ENCODE data around the gene PRSS48.
"Not testable (repeated sequence)": the region's sequence is repeated elsewhere in the genome, so short reads cannot be mapped to it uniquely, and the experiment has no call there.

PRSS48 gene

DNA sequence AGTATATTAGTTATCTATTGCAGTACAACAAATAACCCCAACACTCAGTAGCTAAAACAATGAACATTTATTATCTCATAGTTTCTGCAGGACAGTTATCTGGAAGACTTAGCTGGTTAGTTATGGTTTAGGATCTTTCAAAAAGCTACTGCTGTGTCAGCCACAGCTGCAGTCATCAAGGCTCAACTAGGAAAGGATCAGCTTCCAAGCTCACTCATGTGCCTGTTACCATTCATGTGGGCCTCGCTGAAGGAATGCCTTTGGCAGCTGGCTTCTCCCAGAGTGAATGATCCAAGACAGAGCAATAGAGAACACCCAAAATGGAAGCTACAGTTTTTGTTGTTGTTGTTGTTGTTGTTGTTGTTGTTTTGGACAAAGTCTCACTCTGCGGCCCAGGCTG is 13.5 kb upstream of the PRSS48 start:
- DNase-seq (ENCODE audit: low spot score) = no peak

DNA sequence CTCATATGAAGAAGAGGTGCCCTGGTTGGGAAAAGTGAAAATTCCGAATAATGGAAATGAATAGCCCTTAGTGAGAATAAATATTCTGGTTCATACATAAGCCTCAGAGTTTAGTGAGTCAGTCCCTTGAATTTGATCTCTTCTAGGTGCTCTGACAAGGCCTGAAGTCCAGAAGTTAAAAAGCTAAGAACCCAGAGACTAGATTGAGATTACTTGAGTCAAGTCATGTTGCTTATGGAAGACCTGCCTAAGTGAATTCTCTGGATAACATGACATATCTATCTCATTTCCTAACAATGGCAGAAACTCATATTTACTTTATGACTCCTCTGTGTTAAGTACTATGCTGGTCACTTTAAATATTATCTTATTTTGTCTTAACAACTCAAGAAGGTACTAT is 10.5 kb upstream of the PRSS48 start:
- DNase-seq (ENCODE audit: low spot score) = no peak

- no peak for DNase-seq (ENCODE audit: low spot score)
These were observed 9.9 kb upstream of the PRSS48 start for GRCh38 chr4:151267104-151267503.

DNA sequence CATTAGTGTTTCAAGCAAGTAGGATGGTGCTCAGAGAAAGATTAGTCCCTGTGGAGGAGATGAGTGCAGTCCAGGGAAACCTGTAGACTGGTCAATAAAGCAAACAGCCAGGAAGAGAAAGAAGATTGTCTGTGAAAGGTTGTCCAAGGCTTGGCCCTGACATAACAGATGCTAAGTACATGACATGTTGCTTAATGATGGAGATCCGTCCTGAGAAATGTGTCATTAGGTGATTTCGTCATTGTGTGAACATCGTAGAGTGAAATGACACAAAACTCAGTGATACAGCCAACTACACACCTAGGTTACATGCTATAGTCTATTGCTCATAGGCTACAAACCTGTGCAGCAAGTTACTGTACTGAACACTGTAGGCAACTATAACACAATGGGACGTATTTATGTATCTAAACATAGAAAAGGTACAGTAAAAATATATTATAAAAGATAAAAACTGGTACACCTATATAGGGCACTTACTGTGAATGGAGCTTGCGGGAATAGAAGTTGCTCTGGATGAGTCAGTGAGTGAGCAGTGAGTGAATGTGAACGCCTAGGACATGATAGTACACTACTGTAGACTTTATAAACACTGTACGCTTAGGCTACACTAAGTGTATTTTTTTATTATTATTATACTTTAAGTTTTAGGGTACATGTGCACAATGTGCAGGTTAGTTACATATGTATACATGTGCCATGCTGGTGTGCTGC is 9.0 kb upstream of the PRSS48 start:
- DNase-seq (ENCODE audit: low spot score) = no peak

DNA sequence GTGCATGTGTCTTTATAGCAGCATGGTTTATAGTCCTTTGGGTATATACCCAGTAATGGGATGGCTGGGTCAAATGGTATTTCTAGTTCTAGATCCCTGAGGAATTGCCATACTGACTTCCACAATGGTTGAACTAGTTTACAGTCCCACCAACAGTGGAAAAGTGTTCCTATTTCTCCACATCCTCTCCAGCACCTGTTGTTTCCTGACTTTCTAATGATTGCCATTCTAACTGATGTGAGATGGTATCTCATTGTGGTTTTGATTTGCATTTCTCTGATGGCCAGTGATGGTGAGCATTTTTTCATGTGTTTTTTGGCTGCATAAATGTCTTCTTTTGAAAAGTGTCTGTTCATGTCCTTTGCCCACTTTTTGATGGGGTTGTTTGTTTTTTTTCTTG is 8.1 kb upstream of the PRSS48 start:
- not testable (repeated sequence) for DNase-seq (ENCODE audit: low spot score)

GRCh38 chr4:151284534-151285245 is 7.7 kb downstream of the PRSS48 start:
- no peak for DNase-seq (ENCODE audit: low spot score)

DNA sequence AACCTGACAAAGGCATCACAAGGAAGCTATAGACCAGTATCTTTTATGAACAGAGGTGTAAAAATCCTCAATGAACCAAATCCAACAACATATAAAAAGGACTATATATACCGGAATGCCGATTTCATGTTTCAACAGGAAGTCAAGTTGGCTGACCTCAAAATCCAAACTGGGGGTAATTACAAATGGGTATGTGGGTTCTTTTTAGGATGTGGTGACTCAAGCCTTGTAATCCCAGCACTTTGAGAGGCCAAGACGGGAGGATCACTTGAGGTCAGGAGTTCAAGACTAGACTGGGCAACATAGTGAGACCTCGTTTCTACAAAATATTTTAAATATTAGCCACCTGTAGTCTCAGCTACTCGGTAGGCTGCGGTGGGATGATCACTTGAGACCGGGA is 10.4 kb downstream of the PRSS48 start:
- no peak for DNase-seq (ENCODE audit: low spot score)

GRCh38 chr4:151291485-151291884 is 14.5 kb downstream of the PRSS48 start:
- no peak for DNase-seq (ENCODE audit: low spot score)

DNA sequence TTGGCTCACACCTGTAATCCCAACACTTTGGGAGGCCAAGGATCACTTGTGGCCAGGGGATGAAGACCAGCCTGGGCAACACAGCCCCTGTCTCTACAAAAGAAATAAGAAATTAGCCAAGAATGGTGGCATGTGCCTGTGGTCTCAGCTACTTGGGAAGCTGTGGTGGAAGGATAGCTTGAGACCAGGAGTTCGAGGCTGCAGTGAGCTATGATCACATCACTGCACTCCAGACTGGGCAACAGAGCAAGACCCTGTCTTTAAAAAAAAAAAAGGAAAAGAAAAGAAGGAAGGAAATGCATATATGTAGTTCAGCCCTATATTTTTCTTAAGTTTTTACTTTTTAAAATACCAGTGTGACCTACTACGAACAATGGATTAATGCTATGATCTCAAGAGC is 15.1 kb downstream of the PRSS48 start:
- no peak for DNase-seq (ENCODE audit: low spot score)

DNA sequence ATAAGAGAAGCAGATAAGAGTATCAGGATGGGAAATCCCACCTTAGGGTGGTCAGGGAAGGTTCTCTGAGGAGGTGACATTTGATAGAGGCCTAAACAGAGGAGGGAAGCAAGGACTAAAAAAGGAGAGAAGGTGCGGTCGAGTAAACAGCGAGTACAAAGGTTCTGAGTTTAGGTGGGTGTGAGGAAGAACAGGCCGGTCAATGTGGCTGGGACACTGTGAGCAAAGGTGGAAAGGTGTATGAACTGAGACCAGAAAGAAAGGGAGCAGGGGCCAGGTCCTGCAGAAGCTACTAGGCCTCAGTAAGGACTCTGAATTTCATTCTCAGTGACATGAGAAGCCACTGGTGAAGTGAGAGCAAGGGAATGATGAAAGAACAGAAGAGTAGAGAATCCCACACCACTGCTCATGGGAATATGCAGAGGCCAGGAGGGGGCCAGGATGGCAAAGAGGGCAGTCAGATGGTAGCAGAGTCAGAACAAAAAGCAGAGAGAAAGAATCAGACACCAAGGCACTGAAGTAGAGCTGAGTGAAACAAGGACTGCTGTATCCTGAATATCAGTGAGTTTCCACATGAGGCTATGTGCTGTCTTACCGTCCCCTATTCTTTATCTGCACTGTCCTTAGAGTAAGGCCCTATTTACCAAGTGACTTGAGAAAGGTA is 18.0 kb downstream of the PRSS48 start:
- DNase-seq (ENCODE audit: low spot score) = no peak

DNA sequence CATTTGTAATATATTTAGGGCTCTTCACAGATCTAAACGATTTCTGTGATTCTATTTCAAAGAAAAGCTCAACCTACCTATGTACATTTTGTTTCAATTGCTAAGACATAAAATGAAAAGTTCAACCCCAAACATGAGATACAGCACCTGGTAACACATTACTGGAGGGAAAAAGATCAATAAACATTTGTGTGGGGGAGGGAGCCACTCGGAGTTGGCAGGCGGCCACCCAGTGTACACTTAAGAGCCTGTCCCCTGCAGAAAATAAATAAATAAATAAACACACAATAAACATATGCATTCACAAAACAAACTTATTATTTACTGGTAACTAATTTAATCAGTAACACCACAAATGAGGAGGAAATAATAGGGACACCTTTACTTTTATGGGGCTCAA is 19.3 kb downstream of the PRSS48 start:
- no peak for DNase-seq (ENCODE audit: low spot score)

GRCh38 chr4:151297170-151297569 is 20.2 kb downstream of the PRSS48 start:
- DNase-seq (ENCODE audit: low spot score) = no peak

- no peak for DNase-seq (ENCODE audit: low spot score)
These were observed 25.5 kb downstream of the PRSS48 start for GRCh38 chr4:151302432-151302831.

DNA sequence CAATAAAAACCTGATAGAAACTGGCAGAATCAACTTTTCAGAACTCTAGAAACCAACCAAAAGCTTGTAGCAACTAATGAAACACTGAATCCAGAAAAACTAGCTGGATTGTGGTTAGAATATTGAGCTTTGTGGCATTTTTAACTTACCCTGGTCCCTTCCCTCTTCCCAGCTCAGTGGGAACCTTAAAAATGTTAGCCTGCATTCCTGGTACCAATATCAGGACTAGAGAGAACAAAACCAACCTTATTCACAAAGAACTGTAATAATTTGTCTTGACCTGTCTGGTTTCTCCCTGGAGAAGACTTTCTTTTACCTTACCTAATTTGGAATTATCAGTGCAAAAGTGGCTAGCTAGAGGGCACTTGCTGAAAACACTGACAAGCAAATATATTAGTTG is 27.3 kb downstream of the PRSS48 start:
- no peak for DNase-seq (ENCODE audit: low spot score)

- no peak for DNase-seq (ENCODE audit: low spot score)
These were observed 27.8 kb downstream of the PRSS48 start for GRCh38 chr4:151304755-151305154.

DNA sequence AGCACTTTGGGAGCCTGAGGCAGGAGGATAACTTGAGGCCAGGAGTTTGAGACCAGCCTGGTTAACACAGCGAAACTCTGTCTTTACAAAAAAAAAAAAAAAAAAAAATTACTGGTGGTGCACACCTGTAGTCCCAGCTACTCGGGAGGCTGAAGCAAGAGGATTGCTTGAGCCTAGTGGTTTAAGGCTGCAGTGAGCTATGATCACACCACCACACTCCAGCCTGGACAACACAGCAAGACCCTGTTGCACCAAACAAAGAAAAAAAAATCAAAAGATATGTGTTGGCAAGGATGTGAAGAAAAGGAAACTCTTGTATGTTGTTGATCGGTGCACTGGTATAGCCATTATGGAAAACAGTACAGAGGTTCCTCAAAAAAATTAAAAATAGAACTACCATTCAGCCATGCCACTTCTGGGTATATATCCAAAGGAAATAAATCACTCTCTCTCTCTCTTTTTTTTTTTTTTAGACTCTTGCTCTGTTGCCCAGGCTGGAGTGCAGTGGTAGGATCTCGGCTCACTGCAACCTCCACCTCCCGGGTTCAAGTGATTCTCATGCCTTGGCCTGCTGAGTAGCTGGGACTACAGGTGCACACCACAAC is 33.3 kb downstream of the PRSS48 start:
- DNase-seq (ENCODE audit: low spot score) = no peak

DNA sequence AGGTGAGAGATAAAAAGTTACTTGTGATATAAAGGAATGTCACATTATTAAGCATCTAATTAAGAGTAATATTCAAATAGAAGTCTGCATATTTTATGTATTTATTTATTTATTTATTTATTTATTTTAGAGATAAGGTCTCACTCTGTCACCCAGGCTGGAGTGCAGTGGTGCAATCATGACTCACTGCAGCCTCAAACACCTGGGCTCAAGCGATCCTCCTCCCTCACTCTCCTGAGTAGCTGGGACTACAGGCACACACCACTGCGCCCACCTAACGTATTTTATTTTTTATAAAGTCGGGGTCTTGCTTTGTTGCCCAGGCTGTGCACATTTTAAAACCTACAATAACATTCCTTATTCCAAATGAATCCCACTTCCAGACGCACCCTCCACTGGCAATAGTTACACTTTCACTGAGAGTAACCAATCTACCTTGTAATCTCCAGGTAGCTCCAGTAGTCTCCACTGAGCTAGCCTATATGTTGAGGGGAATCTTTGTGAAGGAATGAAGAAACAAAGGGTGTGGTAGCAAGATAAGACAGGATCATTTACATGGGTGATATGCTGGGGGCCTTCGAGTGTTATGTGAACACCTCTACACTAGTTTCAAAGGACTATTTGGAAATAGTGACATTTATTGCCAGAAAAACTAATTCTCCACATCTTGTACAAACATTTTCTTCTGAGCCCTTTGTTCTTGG is 36.5 kb downstream of the PRSS48 start:
- no peak for DNase-seq (ENCODE audit: low spot score)

DNA sequence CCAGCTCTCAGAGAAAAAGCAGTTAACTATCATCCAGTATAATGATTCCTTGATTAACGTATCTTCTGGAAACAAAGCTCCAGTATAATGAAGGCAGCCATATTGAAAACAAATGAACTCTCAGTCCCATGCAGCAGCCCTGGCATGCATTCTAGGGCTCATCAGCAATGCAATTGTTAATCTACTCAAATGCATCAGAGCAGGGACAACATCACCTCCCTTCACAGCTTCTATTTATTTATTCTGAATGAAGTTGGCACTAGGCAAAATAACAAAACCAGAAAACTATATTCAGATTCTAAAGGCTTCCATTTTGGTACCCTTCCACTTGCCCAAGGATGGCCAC is 37.0 kb downstream of the PRSS48 start:
- no peak for DNase-seq (ENCODE audit: low spot score)

DNA sequence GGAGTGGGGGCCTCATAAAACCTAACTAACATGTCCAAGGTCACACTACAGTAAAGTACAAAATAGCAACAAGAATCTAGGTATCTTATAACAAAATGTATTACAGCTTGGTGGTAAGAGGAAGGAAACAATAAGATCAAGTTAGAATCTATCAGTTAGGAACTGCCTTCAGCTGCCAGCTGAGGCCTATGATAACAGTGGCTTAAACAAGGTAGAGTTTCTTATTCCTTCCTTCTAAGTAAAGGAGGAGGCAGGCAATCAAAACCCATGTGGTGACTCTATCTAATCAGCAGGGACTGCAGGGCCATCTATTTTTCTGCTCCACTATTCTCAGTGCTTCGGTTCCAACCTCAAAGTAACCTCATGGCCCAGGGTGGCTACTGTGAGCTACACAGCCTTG is 37.5 kb downstream of the PRSS48 start:
- no peak for DNase-seq (ENCODE audit: low spot score)

GRCh38 chr4:151315212-151315886 is 38.4 kb downstream of the PRSS48 start:
- DNase-seq (ENCODE audit: low spot score) = no peak

- DNase-seq (ENCODE audit: low spot score) = no peak
These were observed 39.7 kb downstream of the PRSS48 start for GRCh38 chr4:151316645-151317044.

All from CD4-positive, alpha-beta T cell treated with Interleukin-15 for 4 hours (primary cell).